Lower leg skin (tissue), 3 donors: ENCODE results near the gene SSRP1.

Experiments used
- POLR2A ChIP-seq, 2 donors: fragments of 450-650 bp; IDR thresholded peaks; one replicate each; pipeline ENCODE4 v1.6.1; 2016 to 2017; ENCODE audit warnings: antibody characterized with exemption in 2 of 2, mild to moderate bottlenecking in 1 of 2, moderate library complexity in 1 of 2
- TF ChIP-seq, protein P1 (sequence below), 3 donors: fragments of 450-650 bp; IDR thresholded peaks; one replicate each; pipeline ENCODE4 v1.5.1; 2016; ENCODE audit warnings: antibody characterized with exemption in 3 of 3, mild to moderate bottlenecking in 3 of 3, moderate library complexity in 2 of 3

GRCh38 chr11:57314221-57314973, 21.3 kb downstream of the SSRP1 start:
- TF ChIP-seq, protein P1, sequence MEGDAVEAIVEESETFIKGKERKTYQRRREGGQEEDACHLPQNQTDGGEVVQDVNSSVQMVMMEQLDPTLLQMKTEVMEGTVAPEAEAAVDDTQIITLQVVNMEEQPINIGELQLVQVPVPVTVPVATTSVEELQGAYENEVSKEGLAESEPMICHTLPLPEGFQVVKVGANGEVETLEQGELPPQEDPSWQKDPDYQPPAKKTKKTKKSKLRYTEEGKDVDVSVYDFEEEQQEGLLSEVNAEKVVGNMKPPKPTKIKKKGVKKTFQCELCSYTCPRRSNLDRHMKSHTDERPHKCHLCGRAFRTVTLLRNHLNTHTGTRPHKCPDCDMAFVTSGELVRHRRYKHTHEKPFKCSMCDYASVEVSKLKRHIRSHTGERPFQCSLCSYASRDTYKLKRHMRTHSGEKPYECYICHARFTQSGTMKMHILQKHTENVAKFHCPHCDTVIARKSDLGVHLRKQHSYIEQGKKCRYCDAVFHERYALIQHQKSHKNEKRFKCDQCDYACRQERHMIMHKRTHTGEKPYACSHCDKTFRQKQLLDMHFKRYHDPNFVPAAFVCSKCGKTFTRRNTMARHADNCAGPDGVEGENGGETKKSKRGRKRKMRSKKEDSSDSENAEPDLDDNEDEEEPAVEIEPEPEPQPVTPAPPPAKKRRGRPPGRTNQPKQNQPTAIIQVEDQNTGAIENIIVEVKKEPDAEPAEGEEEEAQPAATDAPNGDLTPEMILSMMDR (IDR thresholded peaks at IDR 0.05), result no peak
- TF ChIP-seq POLR2A (IDR thresholded peaks at IDR 0.05), result no peak
